GM12878 (cell line): ENCODE results near the gene TRIM63. TPM values are rescaled to one million over a fixed set of nuclear protein-coding genes. Genes with fewer than 3 reads are reported as not detected.

Experiments used
- ZNF592 ChIP-seq: fragments of 450-650 bp; IDR thresholded peaks from 2 replicates; pipeline ENCODE4 v1.6.1; 2017; ENCODE audit warnings: mild to moderate bottlenecking, moderate library complexity
- ZNF687 ChIP-seq: fragments of 450-650 bp; IDR thresholded peaks from 2 replicates; pipeline ENCODE4 v1.6.1; 2017; ENCODE audit warnings: mild to moderate bottlenecking, moderate library complexity
- polyA plus RNA-seq, 11 experiments: library from polyadenylated mRNA; depleted of rRNA in 4 of 11; unstranded in 6 of 11; stranded (reverse) in 5 of 11; fragments of >200 nt; fragmentation: Nextera tagmentation in 4 of 11; fragmentation: Illumina TruSeq in 1 of 11; extraction: Ambion mirVana in 4 of 11; extraction: Trizol in 1 of 11; gene quantifications; 1 replicate in 1 of 11; 2 replicates in 10 of 11; pipeline versions ENCODE4 v1.2.1 to v1.2.3, GENCODE V29; 2011 to 2016; ENCODE audit warnings: inconsistent platforms in 2 of 11, missing spikeins in 2 of 11, low read depth in 1 of 11
- total RNA-seq, 4 experiments: library from RNA; depleted of rRNA in 3 of 4; stranded (reverse); fragments of >200 nt in 3 of 4; fragmentation: Illumina TruSeq in 1 of 4; extraction: Trizol in 1 of 4; gene quantifications; 2 replicates each; pipeline versions ENCODE4 v1.2.1 to v1.2.3, GENCODE V29; 2013 to 2021
- TF ChIP-seq, protein P1 (sequence below): fragments of 450-650 bp; IDR thresholded peaks from 2 replicates; pipeline ENCODE4 v1.6.1; 2014; ENCODE audit warnings: mild to moderate bottlenecking

The TRIM63 gene
- total and polyA plus RNA-seq, 10 of the 15 experiments (the other 5 are each of a cell fraction or from before 2014, with no cell fraction given), result not detected

DNA sequence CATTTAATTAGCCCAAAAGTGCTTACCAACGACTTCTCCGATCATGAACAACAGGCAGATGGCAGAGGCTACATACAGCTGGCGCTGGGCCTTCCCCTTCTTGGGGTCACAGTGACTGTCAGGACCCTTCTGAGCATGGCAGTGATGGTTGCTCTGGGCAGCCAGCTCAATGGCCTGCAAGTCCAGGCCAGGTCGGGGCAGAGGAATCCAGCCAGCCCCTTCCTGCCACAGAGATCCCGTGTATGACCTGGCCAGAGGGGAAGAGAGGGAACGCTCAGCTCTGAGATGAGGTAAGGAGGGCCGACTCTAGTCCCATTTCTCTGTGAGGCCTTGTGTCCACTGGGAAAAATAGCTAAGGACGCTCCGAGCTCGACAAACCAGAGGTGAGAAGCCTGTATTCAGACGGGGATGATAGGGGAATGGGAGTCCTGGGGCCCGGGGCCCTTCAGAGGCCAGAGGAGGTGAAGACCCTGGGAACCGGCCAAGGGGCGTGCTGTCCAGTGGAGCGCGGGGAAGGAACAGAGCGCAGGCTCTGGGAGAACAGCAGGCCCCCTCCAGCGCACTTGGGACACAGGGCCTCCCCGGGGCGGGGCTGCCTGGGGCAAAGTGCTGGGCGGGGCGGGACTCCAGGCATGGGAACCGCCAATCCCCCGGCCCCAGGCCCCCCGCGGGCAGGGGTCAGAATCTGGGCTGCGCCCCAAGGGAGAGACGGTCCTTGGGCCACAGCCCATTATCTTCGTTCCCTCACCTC is 22.3 kb downstream of the TRIM63 start (continued):
- TF ChIP-seq ZNF687, result no peak
- TF ChIP-seq, protein P1, sequence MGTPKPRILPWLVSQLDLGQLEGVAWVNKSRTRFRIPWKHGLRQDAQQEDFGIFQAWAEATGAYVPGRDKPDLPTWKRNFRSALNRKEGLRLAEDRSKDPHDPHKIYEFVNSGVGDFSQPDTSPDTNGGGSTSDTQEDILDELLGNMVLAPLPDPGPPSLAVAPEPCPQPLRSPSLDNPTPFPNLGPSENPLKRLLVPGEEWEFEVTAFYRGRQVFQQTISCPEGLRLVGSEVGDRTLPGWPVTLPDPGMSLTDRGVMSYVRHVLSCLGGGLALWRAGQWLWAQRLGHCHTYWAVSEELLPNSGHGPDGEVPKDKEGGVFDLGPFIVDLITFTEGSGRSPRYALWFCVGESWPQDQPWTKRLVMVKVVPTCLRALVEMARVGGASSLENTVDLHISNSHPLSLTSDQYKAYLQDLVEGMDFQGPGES, result no peak
- no peak for TF ChIP-seq ZNF592
- TF ChIP-seq, all 136 proteins: peak for 0
